ENCODE data around the gene FSCN2.
A peak's percentile ranks its signal among the peaks of the same experiment; 100 is the strongest.

The FSCN2 gene

DNA sequence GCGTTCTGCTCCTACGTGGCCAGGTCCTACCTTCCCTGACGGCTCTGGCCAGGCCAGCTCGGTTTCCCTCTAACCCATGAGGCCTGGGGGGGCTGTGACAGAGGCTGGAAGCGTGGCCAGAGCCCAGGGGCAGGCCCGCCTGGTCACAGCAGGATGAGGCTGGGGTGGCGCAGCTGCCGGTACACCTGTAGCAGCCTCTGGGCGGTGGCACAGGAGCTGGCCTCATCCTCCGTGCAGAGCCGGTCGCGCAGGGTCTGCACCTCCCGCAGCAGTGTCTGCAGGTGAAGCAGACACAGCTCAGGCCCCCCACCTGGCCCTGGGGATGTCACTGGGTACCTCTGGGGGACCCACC is 12.5 kb downstream of the FSCN2 start:
- DNase-seq, result no peak

GRCh38 chr17:81541123-81541522 is 12.9 kb downstream of the FSCN2 start:
- DNase-seq, result no peak

DNA sequence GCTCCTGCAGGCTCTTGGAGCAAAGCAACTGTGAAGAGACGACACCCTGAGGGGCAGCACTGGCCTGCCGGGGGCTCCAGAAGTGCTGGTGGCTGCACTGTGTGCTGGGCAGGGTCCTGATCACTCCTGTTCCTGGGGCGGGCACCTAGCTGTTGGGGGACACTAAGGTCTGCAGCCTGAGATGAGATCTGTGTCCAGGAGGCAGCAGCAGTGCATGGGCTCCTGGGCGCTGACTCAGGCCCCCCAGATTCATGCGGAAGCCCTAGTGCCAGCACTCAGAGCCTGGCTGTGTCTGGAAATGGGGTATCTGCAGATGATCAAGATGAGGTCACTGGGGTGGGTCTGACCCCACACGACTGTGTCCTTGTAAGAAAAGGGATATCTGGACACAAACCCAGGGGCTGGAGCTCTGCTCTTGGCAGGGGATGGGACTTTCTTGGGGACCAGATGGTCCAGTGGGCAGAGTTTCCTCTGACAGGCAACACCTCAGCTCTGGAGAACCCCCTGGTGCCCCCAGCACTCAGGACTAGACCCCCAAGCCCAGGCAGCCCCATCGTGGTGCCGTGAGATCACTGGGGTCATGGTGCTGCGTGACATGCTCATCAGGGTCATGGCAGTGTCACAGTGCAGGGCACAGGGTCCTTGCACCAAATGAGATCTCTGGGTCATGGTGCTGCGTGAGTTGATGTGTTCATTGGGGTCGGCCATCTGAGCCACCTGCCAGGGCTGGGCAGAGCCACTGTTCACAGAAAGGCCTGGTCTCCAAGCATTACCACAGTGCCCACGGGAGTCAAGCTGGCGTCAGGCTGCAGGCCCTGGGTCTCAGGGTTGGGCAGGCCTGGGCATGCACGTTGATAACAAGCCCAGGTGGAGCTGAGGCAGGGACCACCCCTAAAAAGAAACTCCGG is 14.5 kb downstream of the FSCN2 start:
- DNase-seq, result no peak

DNA sequence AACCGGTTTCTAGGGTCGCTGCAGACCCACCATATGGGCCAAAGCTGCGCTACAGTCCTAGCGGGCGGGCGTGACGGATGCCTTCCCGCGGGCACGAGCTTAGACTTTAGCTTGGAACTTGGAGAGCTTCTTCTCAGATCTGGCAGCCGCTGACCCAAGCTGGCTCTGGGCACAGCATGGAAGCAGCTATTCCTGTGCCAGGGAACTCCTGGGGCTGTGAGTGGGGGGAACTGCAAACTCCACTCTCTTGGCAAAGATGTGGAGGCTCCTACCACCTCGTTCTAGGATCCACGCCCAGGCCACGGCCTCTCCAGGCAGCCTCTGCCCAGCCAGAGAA is 15.1 kb downstream of the FSCN2 start:
- DNase-seq, result no peak

DNA sequence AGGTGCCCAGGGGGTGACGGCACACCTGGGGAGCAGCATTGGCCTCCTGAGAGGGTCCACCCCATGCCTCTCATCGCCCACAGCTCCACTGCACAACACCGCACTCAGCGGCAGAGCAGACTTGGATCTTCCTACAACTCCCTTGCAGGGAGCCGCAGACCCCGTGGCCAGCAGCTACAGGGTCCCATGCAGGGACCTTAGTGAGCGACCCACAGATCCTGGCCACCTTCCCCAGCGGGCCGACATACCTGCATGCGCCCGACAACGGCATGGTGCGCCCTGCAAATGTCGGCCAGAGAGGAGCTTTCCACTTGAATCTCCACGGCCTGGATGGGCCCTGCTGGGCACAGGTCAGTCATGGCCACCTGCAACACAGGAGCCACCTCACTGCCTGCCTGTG is 15.6 kb downstream of the FSCN2 start:
- DNase-seq, result no peak

GRCh38 chr17:81544281-81544974 is 16.3 kb downstream of the FSCN2 start:
- no peak for DNase-seq

- DNase-seq, result no peak
Observed at GRCh38 chr17:81545160-81545949, 17.2 kb downstream of the FSCN2 start.

DNA sequence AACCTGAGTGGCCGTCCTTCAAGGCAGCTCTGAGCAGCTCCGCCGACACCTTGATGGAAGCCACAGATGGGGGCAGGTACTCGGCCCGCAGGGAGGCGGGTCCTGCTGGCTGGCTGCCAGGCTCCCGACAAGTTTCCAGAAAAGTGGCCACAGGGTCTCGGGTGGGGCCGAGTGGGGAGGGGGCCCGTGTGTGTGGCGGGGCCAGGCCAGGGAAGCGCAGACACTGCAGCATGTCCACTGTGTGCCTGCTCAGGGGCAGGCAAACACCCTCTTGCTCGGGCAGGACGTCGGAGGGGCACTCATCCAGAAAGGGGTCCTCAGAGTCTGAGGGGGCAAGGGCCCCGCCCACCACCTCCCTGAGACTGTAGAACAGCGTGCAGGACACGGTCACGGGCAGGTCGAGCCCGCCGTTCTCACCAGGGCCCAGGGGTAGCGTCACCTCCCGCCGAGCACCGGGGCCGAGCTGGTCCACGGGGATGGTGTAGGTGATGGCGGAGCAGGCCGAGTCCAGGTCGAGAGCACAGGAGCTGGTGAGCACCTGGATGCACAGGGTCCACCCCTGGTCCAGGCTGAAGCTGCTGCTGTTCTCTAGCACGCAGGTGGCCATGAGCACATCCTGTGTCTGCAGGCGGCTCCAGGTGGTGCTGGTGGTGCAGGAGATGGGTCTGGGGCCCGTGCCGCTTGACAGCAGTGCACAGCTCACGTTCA is 18.9 kb downstream of the FSCN2 start:
- no peak for DNase-seq

DNA sequence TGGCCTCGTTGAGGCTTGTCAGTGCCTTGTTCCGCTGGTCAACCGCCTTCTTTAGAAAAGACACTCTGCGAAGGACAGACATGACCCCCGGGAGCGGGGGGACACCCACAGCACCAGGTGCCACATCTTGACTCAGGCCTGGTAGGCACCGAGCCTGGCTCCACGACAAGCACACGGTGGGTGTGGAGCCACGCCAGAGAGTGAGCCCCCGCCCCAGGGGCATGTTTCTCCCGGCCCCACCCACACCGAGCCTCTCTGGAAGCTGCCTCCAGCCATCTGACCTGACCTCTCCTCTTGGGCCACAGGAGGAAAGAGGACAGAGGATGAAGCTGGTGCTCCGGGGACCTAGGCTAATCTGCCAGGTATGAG is 19.4 kb downstream of the FSCN2 start:
- no peak for DNase-seq

DNA sequence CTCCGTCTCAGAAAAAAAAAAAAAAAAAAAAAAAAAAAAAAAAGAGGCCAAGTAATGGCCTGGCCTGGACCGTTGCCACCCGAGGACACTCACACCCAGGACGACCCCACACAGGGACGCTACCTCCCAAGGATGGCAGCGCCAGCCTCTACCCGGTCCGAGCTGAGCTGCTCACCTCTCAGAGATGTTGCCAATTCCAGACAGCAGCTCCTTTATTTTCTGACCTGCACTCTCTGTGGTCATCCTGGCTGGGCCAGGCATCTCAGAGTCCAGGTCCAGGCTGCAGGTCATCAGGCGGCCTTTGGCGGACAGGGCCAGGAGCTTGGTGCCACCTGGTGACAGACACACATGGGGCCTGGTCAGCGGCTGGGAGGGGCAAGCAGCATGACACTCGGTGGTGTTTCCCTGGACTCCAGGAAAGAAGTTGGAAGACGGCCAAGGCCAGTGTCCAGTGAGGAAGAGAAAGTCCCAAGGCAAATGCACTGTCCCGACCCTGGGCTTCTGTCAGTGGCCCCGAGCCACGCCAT is 20.9 kb downstream of the FSCN2 start:
- DNase-seq, result no peak

DNA sequence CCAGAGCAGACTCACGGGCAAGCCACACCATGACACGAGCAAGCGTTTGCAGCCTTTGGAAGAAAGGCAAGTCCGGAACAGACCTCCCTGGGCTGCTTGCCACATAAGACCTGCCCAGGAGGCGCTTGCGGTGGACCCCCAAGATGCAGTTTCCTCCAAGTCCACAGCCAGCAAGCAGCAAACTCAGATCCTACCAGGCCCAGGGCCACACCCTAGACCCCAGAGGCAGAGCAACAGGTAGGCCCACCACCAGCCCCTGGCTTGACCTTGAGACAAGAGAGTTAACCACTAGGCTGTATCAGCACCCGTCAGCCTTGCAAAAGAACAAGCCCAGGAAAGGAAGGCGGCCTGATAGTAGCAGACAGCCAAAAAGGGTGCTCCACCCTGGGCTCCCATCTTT is 21.6 kb downstream of the FSCN2 start:
- no peak for DNase-seq

DNA sequence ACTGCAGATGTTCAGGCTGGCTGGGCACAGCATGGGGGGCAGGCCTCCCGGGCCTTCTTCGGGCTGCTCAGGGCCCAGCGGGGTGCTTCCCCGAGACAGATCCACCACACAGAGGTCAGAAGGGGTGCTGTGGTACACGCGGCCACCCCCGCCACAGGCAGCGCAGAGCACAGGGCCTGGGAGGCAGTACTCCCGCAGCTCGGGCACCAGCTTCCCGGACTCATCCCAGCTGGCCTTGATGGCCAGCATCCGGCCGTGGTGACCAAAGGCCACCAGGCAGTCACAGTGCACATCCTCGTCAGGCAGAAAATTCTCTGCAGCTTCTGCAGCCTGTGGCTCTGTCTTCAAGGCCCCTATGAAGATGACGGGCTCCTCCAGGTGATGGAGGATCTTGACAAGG is 22.1 kb downstream of the FSCN2 start:
- DNase-seq, result no peak

DNA sequence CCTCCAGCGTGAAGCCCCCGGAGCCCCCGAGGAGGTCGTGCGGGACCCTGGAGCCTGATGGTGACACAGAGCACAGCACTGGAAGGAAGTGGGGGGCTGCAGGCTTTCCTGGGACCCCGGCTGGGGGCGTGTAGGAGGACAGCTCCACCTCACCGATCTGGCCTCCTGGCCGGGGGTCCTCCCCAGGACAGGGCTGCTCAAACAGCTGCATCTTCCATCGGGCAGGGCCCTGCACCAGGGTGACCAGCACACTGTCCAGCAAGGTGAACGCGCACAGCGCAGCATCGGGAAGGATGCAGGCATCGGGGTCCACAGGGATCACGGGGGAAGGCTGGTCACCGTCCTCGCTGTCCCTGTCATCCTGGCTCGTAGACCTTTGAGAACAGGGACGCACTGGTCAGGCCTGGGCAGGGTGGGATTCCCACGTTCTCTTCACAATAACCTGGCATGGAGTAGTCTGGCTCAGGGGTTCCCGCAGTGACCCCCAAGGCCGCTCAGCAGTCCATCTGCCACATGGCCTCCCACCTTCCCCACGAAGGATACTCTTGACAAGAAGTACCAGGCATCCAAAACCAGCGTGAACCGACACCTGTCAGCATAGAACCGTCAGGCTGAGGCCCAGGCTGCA is 22.8 kb downstream of the FSCN2 start:
- no peak for DNase-seq

GRCh38 chr17:81551458-81552243 is 23.5 kb downstream of the FSCN2 start:
- no peak for DNase-seq

GRCh38 chr17:81552244-81553017 is 24.3 kb downstream of the FSCN2 start, which contains the start of gene FAAP100:
Gene FAAP100 (minus strand): TSS chr17:81552353. CDS start chr17:81552330, 23 bp downstream.
- DNase-seq, result peak; percentile 87

GRCh38 chr17:81553018-81553615 is 24.9 kb downstream of the FSCN2 start:
- peak; percentile 75 for DNase-seq

DNA sequence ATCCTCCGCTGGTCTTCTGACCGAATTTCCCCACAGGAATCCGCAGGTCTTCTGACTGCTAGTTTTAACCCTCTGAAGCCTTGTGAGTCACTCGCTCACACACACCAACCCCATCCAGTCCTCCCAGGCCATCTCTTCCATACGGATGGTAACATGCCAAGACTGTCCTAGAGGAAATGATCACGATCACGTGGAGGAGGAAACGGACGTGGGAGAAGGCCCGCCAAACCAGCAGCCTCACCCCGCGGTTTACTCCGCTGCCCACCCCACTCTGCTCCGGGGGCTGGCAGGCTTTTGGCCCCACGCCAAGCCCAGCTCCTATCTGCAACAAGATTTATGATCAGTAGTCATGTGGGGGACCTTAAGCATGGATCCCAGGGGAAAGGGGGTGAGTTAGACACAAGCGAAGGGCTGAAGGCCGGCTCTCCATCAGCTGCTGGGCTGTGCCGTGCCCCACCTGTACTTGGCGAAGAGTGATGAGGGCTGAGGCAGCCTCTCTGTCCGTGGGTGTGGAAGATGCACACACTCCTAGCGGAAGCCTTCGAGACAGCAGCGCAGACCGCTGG is 25.5 kb downstream of the FSCN2 start:
- DNase-seq, result no peak

- no peak for DNase-seq
Observed at GRCh38 chr17:81556175-81556691, 28.1 kb downstream of the FSCN2 start.

GRCh38 chr17:81556863-81557262 is 28.7 kb downstream of the FSCN2 start:
- no peak for DNase-seq

All from left hindlimb (tissue), 1 donor.